ENCODE measurements around the gene ARSI.
A peak's percentile ranks its signal among the peaks of the same experiment; 100 is the strongest.

ARSI gene

DNA sequence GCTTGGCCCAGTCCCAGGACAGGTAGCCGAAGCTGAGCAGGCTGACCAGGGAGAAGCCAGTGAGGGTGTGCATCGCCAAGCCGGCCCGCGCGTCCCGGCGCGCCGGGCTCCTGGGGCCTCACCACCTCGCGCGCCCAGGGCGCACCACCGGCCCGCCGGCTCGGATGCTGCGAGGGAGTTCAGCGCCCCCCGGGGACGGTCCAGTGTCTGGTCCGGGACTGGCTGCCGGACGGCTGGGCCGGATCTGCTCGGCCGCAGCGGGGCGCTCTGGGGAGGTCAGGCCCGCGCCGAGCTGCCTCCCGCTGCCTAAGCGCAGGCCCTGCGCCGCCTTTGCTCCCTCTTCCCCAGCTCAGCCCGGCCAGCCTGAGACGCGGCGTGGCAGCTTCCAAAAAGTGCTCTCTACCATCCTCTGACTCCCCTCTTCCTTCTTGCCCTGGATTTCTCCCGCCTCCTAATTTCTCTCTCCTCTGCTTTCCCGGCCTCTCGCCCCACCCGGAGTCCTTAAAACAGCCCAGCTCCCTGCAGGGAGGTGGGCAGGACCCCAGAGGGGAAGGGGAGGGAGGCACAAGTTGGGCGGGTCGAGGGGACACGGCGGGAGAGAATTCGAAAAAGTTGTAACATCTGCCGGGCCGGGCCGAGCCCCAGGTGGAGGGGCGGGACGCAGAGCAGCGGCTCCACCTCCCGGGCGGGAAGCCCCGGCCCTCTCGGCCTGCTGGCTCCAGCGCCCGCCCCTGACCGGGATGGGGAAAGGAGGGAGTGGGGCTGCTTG lies at the start of gene ARSI:
TSS of gene ARSI (minus strand) at position 605 of the 769 bp plus-strand sequence. CDS start at position 73, 532 bp downstream.
- DNase-seq = peak; percentile 94

DNA sequence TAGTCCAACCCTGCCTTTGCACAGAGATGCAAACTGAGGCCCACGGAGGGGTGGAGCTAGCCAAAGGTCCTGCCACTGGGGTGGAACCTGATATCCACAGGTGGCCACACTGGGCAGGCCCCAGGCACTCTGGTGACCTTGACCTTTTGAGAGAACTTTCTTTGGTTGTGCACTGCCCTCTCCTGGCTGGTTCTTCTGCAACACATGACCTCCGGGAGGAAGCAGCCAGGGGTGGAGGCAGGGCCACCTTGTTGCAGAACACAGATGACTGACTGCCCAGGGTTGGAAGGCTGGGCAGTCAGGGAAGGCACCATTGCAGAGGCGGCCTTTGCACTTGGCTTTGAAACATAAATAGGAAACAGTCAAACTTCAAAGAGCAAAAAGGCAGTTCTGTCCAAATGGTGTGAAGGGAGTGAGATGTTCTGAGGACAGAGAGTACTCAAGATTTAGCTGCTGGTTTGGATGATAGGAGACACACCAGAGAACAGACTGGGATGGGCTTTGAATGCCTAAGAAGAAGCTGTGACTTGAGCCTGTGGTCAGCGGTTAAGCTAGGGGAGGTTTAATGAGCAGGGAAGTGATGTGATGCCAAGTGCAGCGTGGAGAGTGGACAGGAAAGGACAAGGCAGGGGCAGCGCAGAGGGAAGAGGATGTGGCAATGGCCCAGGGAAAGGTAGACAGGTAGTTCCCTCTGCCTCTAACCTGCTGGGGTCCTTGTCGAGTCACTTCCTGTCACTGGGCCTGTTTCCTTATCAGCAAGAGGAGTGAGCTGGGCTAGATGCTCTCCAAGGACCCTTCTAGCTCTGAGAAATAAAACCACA lies 48.0 kb upstream of the ARSI start:
- peak; percentile 62 for DNase-seq

DNA sequence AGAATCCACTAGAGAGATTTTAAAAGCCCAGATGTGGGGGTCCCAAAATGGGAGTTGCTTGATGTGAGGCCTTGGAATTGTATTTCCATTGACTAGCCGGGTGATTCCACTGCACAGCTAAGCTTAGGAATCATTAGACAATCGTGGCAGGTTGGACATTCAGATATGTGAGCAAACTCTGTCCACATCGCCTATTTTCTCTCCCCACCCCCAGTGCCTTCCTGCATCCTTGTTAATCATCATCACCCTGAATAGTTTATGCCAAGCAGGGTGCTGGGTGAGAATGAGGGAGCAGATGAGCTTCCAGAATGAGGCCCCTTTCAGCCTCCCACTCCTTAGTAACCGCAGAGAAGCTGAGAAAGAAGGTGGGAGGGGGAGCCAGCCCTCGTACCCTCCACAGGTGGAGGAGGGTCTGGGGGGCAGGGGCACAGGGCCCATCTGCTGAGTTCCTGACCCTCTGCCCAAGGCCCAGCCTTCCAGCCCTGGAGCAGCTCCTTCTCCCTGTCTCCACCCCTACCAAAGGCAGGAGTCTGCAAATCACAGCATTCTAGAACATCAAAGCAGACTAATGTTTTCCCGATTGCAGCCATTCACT lies 47.1 kb upstream of the ARSI start:
- no peak for DNase-seq

GRCh38 chr5:150347451-150347850 lies 44.7 kb upstream of the ARSI start:
- no peak for DNase-seq

- no peak for DNase-seq
Measured at GRCh38 chr5:150347003-150347402, 44.3 kb upstream of the ARSI start.

DNA sequence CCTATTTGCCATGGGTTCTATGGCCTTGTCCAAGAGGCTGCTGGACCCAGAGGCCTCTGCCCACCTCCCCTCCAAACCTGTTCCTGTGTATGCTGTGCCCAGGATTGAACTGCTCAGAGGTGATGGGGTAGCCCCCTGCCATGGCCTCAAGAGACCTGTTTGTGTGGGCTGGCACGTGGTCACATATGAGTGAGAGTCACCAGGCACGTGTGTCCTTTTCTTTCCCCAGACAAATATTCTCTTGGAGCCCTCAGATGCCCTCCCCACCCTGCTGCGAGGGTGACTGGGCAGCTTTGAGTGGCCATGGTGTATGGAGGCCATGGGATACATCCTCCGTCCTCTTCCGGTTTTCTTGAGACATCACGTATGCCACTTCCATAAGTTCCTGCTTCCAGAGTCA lies 43.9 kb upstream of the ARSI start:
- DNase-seq = no peak

DNA sequence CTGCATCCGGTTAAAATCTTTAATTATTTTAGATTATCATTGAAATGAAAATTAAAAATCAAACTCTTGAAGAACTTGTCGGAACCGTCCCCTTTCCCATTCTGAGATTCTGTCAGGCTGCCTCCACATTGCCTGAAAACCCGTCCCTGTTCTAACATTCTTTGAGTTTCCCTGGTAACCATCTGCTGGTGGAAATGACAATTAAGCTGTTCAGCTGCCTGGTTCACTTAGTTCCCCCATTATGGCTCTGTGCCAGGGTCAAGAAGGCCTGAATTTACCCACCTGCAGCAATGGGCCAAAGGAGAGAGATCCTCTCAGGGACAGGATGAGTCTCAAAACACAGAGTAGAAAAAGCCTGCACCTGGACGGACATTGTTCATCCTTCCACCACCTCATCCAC lies 43.0 kb upstream of the ARSI start:
- no peak for DNase-seq

DNA sequence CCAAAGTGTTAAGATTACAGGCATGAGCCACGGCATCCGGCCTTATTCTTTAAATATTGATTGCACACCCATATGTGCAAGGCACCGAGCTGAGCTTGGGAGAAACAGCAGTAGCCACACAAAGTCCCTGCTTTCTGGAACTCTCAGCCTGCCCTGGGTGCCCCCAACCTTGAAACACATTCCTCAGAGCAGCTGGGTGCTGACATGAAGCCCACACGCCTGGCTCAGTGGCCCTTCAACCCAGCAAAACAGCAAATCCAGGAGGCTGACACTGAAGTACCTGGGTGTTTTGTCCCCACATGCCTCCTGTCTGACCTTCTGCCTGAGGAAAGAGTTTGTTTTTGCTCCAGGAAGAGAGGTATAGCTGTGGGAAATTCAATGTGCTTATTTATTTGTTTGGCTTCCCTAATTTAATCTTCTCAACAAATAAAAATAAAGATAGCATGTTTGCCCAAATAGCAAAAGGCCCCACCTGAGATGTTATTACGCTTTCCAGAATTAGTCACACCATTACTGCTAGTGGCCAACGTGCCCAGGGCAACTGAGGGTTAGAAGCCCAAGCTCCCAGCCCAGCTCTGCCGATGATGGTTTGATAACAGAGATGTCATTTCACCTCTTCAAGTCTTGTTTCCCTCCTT lies 41.4 kb upstream of the ARSI start:
- DNase-seq = no peak

GRCh38 chr5:150342583-150342982 lies 39.9 kb upstream of the ARSI start:
- DNase-seq = no peak

GRCh38 chr5:150341989-150342388 lies 39.3 kb upstream of the ARSI start:
- no peak for DNase-seq

GRCh38 chr5:150341331-150341730 lies 38.6 kb upstream of the ARSI start:
- DNase-seq = no peak

DNA sequence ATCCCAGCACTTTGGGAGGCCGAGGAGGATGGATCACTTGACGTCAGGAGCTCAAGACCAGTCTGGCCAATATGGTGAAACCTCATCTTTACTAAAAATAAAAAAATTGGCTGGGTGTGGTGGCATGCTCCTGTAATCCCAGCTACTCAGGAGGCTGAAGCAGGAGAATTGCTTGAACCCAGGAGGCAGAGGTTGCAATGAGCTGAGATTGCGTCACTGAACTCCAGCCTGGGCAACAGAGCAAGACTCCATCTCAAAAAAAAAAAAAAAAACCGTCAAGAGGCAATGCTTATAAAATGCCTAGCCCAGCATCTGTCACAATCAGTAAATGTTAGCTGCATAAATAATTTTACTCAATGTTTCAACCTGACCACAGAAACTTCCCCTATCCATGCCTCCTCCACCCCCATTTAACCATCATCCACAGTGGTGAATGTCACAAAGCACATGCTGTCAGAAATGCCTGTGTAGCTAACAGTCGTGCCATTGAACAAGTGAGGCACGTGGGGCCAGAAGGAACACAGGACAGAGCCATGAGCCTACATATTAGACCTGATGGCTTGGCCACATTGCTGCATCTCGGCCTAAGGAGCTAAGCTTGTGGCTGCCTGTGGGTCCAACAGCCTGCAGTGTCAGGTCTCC lies 38.0 kb upstream of the ARSI start:
- no peak for DNase-seq

GRCh38 chr5:150339841-150340240 lies 37.1 kb upstream of the ARSI start:
- DNase-seq = no peak

- no peak for DNase-seq
Measured at GRCh38 chr5:150339165-150339564, 36.5 kb upstream of the ARSI start.

DNA sequence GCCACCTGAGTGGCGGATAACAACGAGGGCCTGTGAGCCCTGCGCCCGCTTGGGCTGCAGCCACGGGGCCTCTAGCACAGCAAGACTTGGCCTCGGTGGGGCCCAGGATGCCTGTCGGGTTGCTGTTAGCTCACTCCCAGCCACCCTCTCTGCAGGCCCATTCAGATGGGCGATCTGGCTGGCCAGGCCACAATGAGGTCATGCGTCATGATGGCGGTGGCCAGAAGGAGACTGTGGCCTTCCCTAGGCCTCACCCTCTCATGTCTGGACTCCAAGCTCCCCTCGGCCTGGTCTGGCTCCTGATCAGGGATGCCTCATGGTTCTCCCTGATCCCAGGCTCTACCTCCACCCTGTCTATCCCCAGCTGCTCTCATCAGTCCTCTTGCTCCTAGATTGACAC lies 35.8 kb upstream of the ARSI start:
- DNase-seq = no peak

- DNase-seq = no peak
Measured at GRCh38 chr5:150335778-150336177, 33.1 kb upstream of the ARSI start.

DNA sequence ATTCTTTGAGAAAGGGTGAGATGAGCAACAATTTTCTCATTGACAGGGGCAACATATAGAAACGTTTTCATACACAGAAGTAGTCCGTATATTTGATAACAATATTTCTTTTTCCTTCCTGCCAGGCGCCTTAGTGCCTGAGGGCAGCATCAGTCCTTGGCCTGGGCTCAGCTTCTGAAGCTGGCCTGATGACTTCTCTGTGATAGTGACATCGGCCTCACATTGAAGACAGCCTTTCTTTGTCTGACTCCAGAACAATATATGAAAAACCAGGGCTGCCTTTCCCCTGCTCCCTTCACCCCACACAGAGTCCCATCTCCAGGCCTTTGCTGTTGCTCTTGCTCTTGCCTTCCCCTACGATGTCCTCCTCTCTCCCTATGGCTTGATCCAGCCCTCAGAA lies 30.7 kb upstream of the ARSI start:
- DNase-seq = no peak

- DNase-seq = no peak
Measured at GRCh38 chr5:150329881-150330876, 27.5 kb upstream of the ARSI start.

GRCh38 chr5:150329038-150329437 lies 26.3 kb upstream of the ARSI start:
- DNase-seq = no peak

DNA sequence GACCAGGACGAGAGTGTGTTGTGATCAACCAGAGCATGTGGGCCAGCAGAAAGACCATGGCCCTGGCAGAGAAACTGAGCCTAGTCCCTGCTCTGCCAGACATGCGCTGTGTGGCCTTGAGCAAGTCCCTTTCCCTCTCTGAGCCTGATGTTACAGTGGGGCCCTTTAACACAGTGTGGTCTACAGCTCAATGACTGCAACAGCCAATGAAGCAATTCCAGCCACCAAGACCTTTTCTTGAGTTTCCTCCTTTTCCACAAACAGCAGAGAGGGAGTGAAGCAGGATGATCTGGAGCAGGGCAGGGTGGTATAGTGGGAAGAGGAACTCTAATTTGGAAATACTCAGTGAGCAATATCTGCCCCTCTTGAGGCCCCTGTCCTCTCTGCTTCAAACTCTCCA lies 25.8 kb upstream of the ARSI start:
- DNase-seq = no peak

DNA sequence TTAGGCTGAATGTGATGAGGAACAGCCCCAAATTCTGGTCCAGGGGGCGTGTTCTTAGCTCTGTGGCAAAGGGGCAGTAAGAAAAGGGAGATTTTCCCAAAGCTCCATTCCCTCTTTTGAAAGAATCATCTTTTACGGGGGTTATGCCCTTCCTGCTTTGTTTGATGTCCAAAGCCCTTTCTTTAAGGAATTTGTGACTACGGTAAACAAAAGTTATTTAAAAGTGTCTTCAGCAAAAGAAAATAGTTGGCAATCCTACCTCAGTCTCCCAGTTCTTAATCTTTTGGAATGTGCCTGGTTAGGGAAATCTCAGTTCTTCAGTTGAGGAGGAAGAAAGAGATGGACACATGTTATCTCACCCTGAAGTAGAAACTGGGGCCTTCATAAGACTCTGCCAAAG lies 24.4 kb upstream of the ARSI start:
- DNase-seq = no peak

GRCh38 chr5:150326707-150327106 lies 24.0 kb upstream of the ARSI start:
- no peak for DNase-seq
